Stimulated activated CD8-positive, alpha-beta memory T cell treated with anti-CD3 and anti-CD28 coated beads, Interleukin-4, amount 100 ng/mL, for 1 hour (primary cell): ENCODE data around the gene SLC23A2.

Source experiments
- DNase-seq, 2 donors: peaks; one replicate each; pipeline ENCODE4 v3.0.0-alpha.2; 2020; ENCODE audit warnings: low read depth in 2 of 2, low spot score in 1 of 2

The SLC23A2 gene

DNA sequence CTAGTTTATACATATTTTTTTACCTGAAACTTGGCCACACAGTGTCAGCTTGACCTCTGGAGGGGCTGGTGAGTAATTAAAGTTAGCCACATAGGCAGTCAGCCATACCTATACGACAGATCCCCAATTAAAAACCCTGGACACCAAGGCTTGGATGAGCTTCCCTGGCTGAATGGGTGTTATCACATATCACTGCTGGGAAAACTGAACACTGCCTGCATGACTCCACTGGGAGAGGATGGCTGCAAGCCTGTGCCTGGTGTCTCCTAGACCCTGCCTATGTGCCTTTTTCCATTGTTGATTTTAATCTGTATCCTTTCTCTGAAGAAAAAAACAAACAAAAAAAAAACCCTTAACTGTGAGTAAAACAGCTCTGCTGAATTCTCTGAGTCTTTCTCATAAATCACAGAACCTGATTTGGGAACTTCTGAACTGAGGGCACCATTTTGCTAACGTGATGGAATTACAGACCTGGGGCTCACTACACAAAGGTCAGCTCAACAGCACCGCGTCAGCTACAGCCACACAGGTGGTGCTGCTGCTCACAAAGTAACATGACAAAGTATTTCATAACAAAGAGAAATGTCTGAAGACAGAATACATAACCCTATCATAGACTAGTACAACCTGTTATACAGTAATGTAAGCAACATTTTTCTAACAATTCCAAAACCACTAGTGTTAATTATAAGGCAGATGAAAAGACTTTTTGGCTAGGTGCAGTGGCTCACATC, 97.0 kb downstream of the SLC23A2 start:
- no peak for DNase-seq

DNA sequence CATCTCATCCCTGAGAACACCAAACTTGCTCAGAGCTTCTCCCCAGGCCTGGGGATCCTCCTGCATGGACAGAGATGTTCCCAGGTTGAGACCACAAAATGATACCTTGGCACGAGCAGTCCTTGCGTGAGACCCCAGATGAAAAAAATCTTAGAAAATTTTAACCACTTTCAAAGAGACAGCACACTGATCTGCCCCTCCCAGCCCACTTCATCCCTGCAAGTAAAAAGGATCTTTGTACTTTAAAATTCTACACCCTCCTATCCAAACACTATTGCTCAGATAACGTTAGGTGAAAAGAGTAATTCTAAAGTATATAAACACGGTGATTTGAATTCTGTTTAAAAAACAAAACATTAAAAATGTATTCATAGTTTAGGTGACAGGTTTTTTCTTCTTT, 98.5 kb downstream of the SLC23A2 start:
- DNase-seq: no peak

DNA sequence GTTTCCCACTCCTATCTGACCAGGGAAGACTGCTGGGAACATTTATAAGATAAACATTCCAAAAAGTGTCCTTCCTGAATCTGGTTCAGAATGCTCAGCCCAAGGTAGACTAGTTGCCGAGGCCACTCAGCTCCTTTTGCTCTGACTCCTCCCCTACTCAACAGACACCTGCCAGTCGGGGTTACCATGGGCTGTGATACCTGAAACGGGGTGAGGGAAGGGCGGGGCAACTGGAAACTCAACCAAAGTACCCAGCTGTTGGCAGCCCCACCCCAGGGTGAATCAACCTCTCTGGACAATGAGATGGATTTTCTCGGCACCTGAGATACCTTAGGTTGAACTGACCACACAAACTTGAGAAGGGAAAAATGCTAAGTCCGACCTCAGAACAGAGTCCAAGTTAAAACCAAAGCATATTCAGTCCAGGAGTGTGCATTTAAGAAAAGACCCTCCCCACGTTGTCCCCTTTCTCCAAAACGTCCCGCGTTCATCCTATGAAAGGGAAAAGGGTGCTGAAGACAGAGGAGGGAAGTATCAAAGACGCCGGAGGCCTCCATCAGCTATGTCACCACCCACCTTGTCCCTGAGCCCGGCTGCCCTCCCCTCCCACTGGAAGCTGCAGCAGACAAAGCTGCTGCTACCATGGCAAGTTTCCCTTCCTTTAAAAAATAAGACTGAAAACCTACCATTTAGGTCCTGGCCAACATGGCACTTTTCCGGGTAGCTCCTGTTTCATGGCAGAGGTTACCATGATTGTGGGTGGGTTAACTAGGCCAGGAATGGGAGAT, 100.1 kb downstream of the SLC23A2 start:
- no peak for DNase-seq

DNA sequence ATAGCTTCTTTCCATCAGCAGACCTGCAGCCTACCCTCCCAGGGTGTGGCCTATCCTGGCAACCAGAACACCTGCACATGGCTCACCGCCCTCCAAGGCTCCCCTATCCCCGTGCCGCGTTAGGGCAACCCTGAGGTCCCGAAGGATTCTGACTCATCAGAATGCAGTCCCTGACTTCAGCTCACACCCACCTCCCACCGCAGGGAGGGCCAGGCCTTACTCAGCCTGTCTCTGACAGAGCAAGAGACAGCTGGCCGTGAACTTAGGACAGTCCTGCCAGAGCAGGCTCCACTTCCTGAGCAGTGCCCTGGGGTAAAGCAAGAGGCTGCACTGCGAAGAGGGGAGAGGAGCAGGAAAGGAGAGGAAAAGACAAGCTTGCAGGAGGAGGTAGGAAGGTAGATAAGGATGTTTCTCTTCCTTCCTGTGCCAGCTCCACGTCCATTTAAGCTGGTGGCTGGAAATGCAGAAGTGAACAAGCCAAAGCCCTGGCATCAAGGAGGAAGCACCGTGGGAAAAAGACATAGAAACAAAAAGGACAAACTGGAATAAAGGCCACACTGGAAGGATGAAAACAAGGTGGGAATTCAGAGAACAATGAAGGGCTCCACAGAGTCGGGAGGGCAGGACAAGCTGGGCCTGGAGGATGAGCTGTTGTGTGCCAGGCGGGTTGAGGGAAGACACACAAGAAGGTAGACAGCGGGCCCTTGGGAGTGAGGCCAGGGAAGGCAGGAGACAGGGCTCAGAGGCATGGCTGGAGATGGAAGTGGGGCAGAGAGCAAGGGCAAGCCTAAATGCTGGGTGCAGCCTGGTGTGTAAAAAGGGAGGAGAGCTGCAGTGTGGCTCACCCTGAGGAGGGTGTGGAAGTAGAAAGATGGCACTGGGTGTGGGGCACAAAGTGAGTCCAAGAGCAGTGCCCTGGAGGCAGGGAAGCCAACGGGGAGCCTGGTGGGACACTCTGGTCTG, 102.7 kb downstream of the SLC23A2 start:
- DNase-seq: no peak

DNA sequence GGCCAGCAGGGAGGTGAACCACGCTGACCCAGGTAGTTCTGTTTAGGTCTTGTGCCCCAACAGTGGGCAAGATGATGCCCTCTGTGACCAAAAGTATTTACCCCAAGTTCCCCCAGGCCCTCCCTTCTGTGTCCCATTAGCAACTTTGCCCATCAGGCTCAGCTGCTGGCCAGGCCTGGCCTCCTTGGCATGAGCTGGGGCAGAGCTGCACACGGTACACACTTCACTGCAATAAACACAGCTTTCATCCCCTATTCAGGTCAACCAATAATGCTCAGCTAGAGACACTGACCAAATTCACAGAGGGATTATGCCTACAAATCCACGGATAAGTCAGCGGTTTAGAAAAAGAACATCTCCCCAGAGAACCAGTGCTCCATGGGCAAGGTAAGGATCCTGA, 103.7 kb downstream of the SLC23A2 start:
- no peak for DNase-seq

DNA sequence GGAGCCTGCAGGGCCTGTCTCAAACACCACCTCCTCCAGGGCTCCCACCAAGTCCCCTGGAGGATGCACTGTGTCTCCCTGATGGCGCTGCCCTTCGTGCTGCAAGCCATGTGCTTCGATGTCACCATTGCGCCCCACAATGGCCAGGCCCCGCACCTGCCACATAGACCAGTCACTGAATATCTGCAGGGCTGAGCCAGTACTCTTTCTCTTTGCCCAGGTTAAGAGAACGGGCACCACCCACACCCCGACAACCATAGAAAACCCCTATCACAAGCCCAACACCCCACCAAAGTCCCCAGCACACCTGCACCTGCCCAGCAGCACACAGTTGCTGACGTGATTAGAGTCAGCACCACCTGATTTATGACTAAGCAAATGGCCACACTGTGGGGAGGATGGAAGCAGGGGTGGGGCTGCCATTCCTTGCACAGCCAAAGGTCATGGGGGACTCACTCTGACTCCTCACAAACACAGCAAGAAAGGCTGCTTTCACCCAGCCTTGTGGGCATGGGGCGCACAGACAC, 104.3 kb downstream of the SLC23A2 start:
- no peak for DNase-seq

DNA sequence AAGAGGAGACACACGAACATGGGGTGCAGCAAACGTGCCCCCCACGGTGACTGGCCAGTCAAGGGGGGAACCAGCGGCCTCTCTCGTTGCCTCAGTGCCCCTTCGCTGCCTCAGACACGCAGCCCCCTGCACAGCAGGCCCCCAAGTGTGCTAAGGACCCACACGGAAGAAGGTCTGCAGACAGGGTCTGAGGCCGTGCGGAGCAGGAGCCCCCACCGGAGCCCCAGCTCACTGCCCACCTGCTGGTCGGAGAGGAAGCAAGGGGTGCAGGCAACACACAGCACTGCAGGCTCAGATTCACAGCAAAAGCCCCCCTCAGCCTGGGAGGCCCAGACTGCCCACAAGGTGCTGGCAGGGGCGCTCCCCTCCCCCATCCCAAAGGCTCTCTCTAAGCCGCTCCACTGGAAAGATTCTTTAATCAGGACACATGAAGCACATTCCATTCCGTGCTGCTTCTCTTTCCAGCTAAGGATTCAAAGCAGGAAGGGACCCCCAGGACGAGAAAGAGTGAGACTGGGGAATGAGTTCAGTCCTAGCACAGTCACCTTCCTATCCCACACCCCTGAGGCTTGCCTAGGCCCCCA, 105.1 kb downstream of the SLC23A2 start:
- no peak for DNase-seq

DNA sequence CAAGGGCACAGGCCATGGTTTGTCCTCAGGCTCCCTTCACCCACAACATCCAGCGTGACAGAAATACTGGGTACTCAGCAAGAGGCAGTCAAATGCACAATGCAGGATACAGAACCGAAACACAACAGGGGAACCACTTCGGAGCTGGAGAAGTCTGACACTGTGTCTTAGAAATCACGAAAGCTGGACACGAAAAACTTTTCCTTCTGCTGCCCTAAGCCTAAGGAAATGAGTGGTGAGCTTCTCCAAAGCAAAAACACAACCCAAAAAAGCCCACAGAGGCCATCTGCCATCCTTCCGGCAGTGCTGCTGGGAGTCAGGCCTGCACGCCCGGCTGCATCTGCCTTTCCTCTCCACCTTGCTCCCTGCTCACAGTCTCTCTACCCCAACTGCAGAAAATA, 106.3 kb downstream of the SLC23A2 start:
- no peak for DNase-seq

DNA sequence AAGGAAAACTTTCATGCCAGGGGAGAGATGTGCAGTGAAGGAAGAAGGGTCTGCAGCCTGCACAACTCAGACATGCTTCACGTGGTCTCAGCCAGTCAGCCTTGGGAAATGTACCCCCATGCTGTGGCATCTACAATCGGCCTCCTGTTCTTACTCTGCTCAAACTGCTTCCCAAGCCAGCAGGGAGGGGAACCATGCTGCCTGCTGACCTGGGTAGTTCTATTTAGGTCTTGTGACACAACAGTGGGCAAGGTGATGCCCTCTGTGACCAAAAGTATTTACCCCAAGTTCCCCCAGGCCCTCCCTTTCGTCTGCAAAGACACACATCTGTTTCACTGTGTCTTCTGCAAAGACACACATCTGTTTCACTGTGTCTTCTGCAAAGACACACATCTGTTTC, 106.9 kb downstream of the SLC23A2 start:
- DNase-seq: no peak

DNA sequence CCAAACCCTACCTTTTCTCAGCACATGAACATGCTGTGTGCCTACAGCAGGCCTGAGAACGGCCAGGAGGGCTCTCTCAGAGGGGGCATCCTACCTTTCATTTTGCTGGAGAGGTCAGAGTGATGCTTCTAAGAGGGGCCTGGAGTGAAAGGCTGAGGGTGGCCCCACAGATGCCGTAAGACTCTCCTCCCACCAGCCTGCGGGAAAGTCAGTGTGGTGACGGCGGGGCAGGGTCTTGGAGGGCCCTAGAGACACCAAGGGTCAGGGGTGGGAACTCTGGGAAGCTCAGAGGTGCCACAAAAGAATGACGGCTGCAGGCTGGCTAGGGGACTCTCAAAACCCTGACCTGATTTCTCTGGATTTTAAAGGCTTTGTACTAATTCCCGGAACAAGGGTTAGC, 107.6 kb downstream of the SLC23A2 start:
- DNase-seq: no peak

DNA sequence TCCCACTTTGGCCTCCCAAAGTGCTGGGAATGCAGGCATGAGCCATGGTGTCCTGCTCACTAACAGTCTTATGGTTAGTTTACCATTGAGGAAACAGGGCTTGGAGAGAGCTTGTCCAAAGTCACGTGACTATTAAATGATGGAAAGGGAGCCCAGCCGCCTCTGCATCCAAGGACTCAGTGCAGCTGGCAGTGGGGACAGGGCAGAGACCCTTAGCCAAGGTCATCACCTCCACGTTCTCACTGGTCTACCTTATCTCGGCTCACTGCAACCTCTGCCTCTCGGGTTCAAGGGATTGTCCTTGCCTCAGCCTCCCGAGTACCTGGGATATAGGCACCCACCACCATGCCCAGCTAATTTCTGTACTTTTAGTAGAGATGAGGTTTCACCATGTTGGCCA, 109.3 kb downstream of the SLC23A2 start:
- no peak for DNase-seq

DNA sequence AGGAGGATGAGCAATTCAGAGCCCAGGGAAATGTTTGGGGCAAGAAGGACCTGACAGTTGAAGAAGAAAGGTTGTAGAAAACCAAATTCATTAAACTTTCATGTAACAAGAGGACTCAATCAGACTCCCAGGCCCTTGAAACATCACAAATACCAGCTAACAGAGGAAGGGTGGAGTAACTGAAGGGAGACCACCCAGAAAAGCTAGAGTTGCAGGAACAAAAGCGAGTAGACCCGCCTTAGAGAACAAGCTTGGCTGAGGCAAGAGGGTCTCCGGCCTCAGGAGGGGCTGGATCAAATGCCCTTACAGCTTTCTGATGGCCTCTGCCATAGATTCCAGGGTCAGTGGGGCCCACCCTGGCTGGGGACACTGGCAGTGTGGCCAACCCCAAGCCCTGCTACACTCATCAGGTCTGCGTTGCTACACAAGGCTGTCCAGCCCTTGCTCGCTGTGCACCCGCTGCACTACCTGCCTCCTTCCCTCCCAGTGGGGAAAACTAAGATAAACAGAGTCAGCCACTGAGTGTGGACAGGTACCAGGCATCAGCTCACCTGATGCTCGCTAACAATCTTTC, 110.0 kb downstream of the SLC23A2 start:
- no peak for DNase-seq

DNA sequence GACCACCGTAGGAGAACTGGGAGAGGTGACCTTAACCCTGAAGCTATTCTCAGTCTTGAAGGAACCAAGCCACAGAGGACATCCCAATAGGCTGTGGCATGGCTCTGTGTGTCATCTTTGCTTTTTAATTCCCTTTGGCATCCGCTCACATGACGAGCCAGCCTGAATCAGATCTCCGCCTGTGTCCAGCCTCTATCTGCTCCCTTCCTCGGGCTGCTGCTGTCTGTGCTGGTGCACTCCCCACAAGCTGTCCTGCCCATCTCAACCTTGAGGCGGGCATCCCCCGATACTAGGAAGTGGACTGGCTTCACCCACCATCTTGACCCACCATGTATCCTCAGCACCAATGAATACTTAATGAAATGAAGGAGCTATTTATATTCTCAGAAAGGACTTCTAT, 111.9 kb downstream of the SLC23A2 start:
- no peak for DNase-seq

DNA sequence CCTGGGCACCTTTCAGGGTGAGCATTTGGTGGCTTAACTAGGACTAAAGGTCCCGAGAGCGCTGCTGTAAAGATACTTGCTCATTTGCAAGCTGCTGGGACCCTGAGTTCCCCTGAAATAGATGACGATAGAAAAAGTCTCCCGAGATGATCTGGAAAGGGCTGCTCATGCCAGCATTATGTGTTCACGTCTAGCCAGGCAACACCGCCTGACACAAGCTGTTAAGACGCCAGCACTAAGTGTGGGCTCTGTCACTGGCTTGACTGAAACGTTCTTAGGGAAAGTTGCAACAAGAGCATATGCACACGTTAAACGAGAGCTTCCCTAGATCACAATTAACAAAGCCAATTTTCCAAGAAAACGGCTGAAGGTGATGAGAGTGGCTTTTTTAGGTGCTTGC, 113.7 kb downstream of the SLC23A2 start:
- no peak for DNase-seq

DNA sequence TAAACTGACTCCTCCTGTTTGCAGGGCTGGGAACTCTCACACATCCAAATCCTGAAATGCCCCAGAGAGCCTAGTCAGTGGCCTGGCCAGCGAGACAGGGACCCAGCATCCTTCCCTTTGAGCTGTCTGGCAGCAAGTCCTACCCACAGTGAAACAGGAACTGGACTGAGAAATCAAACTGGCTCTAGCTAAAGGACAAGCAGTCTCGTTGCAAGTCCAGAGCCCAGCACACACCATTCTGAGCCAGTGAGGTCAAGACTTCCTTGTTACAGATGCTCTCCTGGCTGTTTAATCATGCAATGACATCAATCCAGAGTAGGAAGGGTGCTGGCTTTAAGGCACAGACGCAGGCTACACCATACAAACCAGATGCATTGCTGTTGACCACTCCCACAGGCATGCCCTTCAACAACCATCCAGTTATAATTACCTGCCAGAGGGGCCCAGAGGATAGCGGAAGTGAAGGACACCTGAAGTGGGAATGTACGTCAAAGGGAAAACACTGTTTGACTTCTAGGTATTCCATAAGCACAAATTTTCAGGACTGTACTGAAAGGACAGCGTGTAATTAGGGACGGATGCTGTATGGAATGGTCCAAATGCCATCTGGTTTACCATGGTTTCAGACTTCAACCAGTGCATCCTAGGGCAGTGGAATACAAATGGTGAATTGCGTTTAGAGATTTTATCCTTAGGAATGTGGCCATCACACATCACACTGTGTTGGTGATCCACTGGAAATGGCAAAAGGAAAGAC, 114.4 kb downstream of the SLC23A2 start:
- no peak for DNase-seq

DNA sequence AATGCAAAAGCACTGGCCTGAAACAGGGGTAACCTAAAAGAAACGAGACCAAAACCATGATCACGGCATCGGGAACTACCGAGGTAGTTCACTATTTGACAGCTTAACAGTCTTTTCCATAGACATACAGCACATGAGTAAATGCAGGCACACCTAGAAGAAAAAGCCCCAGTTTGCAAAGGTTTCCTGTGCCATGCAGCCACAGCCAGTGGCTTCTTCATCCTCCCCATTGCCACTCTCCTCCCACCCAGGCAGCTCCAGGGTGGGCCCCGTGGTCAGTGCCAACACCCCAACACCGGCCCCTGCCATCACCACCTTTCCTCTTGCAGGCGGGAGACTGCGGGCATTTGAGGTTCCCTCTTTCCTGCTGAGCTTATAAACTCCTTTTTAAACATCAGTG, 115.4 kb downstream of the SLC23A2 start:
- DNase-seq: no peak

DNA sequence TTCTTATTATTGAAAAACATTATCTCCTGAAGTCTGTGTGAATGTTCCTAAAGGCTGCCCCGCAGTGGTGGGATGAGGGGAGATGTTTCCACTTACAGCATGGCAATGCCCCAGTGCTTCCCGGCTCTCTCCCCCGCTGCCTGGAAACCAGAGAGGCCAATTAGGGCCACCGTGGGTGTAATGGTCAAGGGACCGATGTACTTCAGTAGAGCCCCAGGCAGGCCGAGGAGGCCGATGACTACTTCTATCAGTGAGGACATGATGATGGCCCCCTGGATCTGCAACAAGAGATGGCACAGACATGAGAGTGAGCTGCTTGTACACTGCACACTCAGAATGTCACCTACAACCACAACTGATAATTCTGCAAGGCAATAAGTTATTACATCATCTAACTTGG, 117.8 kb downstream of the SLC23A2 start:
- DNase-seq: no peak

DNA sequence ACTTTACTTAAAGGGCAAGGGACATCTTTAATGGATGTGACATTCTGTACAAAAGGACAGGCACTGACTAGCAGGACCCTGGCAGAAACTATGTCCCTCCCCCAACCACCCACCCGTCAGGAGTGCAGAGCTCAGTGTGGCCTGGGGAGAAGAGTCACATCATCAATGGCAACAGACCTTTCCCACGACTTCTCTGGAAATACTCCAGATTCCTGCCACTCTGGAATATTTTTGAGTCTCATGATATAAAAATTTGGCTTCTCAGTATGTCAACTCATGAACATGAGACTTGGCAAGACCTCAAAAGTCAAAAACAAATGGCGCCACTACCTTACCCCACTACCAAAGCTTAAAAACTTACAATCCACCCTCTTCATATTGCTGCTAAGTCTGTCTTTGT, 118.3 kb downstream of the SLC23A2 start:
- no peak for DNase-seq

DNA sequence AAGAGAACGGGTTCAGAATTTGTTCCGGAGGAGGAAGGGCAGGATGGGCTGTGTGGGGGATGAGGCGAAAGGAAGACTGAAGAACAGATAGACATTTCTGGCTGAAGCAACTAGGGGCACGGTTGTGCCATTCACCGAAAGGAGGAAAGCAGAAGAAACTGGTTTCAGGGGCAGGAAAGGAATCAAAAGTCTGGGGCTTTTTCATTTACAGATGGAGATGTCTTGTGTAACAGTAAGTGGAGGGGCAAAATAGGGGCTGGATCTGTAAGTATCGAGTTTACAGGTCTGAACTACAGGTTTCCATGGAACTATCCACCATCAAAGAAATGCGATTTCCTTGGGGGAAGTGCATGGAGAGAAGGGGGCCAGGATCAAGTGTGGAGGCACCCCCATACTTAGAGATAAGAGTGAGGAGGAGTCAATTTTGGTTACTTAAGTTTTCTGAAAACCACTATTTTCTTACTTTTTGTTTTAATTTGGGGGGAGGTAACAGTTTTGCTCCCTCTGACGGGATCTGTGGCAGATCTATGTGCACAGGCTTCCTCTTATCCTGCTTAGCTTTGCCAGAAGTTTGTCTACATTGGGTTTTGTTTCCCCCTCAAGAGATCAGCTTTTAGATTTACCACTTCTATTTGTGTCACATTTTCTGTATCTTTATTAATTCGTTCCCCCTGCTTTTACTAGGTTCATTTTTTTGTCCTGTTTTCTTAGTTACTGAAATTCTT, 120.1 kb downstream of the SLC23A2 start:
- no peak for DNase-seq
